Fibroblast of villous mesenchyme (primary cell): ENCODE data around the gene RTP5. TPM values are rescaled to one million over a fixed set of nuclear protein-coding genes. Genes with fewer than 3 reads are reported as not detected.
A peak's percentile ranks its signal among the peaks of the same experiment; 100 is the strongest.
"Not testable (repeated sequence)": the region's sequence is repeated elsewhere in the genome, so short reads cannot be mapped to it uniquely, and the experiment has no call there.

Experiments
- DNase-seq: peaks from one replicate; pipeline ENCODE4 v3.0.0-alpha.2; 2010; ENCODE audit warnings: low read depth
- H3K4me3 ChIP-seq: 2 replicates; pipeline ENCODE4 v1.5.1; 2011; ENCODE audit warnings: low read depth, mild to moderate bottlenecking, low read length
- CTCF ChIP-seq: IDR thresholded peaks from 2 replicates; pipeline ENCODE4 v1.5.1; 2012; ENCODE audit warnings: low read depth, mild to moderate bottlenecking, low read length; ENCODE audit not compliant: insufficient read depth
- total RNA-seq: library from RNA; depleted of rRNA; stranded (reverse); fragments of >200 nt; gene quantifications from 2 replicates; pipeline ENCODE4 v1.2.3, GENCODE V29; 2012

RTP5 gene
- total RNA-seq, 1 donor, result not detected

- no peak for DNase-seq
- H3K4me3 ChIP-seq, result no peak overlapping the region
- no peak for TF ChIP-seq CTCF
Observed at GRCh38 chr2:241874277-241874925, 4.9 kb downstream of the RTP5 start.

- H3K4me3 ChIP-seq, DNase-seq: not testable (repeated sequence)
- TF ChIP-seq CTCF, result peak; percentile 25
Observed at GRCh38 chr2:241875754-241876527, 6.4 kb downstream of the RTP5 start.

GRCh38 chr2:241876528-241877196, 7.1 kb downstream of the RTP5 start:
- H3K4me3 ChIP-seq, result no peak overlapping the region
- no peak for DNase-seq
- TF ChIP-seq CTCF, result no peak

- no peak for TF ChIP-seq CTCF
- no peak overlapping the region for H3K4me3 ChIP-seq
- DNase-seq, result no peak
Observed at GRCh38 chr2:241877197-241877685, 7.7 kb downstream of the RTP5 start.

- H3K4me3 ChIP-seq, result no peak overlapping the region
- TF ChIP-seq CTCF, result peak; percentile 70
- peak; percentile 65 for DNase-seq
Observed at GRCh38 chr2:241877989-241878970, 8.8 kb downstream of the RTP5 start.

- TF ChIP-seq CTCF, result no peak
- no peak for DNase-seq
- no peak overlapping the region for H3K4me3 ChIP-seq
Observed at GRCh38 chr2:241879326-241879725, 9.8 kb downstream of the RTP5 start.
